GM21576 (cell line): ENCODE measurements around the gene EFCAB5.
"Not testable (repeated sequence)": the region's sequence is repeated elsewhere in the genome, so short reads cannot be mapped to it uniquely, and the experiment has no call there.

Experiments
- ATAC-seq: cut with Tn5 transposase; IDR thresholded peaks from one replicate; pipeline ENCODE4 v1.9.1; 2021; ENCODE audit warnings: mild to moderate bottlenecking, moderate library complexity; ENCODE audit not compliant: unreplicated experiment

The EFCAB5 gene

DNA sequence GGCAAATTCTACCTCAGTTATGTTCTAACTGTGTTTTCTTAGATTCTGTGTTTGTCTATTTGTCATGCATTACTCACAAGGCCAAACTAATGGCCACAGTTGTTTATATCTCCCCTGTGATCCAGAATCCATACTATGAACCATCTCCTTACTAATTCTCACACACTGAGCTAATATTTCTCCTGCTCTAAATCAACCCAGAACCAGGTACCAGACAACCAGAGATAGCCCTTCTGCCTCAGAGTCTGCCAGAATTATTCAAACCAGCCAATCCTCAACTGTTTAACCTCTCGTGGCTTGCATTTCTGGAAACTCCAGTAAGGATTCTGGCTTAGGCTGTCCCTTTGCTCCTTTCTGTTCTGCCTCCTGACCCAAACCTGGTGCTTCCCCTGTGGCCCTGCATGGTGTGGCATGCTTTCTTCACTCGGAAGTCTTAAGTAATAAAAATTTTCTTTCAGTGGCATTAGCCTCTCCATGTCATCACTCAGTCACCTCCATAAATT, 59.4 kb downstream of the EFCAB5 start:
- ATAC-seq = no peak

DNA sequence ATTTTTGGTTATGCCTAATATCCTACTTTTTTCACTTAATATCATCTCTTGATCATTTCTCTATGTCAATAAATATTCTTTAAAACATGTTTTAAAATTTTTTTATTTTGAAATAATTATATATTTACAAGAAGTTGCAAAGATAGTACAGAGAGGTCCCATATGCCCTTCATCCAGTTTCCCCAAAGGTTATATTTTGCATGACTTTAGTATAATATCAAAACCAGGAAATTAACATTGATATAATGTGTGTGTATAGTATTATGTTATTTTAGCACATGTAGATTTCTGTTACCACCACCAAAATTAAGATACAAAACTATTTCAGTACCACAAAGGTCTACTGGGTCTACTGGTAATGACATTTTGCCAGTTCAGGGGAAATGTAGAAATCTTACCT, 60.7 kb downstream of the EFCAB5 start:
- no peak for ATAC-seq

DNA sequence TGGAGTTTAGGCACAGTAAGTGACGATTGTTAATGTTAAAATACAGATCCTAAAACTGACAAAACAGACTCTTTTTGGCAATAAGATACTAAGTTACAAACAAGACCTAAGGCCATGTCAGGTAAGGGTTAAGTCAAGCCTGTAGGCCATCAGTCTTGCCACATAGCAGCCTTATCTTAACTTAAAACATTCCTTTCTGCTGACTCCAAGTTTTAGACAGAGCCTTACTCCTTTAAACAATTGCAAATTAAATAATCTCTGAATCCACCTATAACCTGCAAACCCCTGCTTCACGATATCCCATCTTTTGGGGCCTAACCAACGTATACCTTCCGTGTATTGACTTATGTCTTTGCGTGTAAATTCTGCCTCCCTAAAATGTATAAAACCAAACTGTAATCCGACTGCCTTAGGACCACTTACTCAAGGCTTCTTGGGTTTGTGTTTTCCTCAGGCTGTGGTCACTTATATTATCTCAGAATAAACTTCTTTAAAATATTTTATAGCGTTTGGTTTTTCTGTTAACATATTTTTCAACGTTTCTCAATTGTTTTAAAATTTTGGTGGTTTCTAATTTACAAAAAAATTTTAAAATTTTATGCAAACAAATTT, 64.4 kb downstream of the EFCAB5 start:
- ATAC-seq = no peak

DNA sequence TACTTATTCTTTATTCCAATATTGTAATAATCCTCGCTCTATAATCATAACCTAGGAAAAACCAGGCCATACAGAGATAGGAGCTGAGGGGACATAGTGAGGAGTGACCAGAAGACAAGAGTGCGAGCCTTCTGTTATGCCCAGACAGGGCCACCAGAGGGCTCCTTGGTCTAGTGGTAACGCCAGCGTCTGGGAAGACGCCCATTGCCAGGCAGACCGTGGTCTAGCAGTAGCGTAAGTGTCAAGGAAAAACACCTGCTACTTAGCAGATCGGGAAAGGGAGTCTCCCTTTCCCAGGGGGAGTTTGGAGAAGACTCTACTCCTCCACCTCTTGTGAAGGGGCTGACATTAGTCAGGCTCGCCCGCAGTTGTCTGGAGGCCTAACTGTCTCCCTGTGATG, 70.5 kb downstream of the EFCAB5 start:
- ATAC-seq = not testable (repeated sequence)

DNA sequence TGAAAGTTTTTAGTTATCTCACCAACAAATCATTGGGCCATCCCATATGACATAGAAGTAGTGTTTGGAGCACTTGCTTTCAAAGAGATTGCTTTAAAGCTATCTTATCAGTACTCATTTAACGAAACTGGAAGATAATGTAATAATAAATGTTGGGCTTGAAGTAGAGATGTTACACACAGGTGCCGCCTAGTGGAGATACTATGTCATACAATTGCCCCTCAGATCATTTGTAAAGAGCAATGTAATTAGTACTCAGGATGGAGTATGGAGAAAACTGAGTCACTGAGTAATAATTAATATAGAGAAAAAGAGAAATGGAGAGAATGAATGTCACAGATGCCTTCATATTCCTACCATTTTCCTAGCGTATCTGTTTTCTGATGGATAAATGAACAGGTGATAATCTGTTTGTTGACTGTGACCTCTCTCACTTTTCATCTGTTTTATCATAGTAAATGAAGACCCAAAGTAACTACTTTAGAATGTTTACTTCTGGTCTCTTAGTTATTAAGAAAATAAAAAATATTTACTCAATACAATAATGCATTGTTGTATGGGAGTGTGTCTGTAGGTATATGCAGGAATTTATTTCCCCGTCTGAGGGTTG, 80.4 kb downstream of the EFCAB5 start:
- ATAC-seq = no peak

DNA sequence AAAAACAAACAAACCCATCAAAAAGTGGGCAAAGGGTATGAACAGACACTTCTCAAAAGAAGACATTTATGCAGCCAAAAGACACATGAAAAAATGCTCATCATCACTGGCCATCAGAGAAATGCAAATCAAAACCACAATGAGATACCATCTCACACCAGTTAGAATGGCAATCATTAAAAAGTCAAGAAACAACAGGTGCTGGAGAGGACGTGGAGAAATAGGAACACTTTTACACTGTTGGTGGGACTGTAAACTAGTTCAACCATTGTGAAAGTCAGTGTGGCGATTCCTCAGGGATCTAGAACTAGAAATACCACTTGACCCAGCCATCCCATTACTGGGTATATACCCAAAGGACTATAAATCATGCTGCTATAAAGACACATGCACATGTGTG, 83.9 kb downstream of the EFCAB5 start:
- not testable (repeated sequence) for ATAC-seq

DNA sequence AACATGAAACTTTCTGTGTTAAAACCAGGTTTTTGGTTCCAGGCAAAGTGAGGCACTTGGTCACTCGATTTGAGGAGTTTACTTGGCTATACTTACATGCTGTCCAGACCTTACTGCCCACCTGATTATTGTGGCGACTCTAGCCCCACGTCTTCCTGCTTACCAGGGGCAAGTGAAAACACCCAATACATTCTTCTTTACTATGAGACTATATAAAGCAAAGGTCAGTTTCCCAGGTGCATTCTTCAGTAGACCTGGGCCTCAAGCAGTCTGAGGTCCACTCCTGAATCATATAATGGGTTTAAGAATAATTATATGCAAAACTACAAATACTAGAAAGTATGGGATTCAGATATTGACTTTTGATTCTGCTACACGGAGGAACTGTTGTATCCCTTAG, 86.2 kb downstream of the EFCAB5 start:
- ATAC-seq = no peak

DNA sequence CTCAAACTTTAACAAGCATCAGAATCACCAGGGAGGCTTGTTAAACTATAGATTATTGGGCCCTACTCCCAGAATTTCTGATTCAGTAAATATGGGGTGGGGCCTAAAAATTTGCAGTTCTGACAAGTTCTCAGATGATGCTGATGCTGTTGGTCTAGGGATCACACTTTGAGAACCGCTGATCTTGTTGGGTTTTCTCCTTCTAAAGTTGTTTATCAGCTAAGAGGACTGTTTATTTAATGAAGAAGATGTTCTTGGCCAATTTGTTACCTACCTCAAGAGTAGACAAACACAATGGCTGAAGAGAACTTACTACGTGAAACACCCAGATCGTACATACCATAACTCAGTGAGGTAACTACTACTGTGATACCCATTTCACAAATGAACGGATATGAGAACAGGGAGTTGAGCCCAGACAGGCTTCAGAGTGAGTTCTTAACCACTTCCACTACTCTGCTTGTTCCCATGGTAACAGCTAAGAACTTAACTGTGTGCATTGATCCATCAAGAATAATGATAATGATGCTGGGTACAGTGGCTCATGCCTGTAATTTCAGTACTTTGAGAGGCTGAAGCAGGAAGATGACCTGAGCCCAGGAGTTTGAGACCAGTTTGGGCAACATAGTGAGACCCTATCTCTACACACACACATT, 89.9 kb downstream of the EFCAB5 start:
- ATAC-seq = no peak

DNA sequence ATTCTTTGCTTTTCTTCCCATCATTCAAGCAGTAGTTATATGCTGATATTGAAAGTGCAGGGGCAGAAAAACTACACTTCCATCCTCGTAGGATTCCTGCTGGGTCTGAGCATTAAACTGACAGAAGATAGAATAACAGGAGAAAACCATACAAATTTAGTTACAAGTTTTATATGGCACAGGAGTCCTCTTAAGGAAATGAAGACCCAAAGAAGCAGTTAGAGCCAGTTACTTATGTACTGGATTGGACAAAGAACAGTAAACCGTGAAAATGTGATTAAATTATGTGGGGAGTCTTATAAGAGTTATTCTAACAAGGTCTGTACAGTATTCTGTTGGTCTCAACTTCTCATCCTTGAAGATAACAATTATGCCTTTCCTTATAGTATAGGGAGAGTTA, 93.9 kb downstream of the EFCAB5 start:
- ATAC-seq = no peak

DNA sequence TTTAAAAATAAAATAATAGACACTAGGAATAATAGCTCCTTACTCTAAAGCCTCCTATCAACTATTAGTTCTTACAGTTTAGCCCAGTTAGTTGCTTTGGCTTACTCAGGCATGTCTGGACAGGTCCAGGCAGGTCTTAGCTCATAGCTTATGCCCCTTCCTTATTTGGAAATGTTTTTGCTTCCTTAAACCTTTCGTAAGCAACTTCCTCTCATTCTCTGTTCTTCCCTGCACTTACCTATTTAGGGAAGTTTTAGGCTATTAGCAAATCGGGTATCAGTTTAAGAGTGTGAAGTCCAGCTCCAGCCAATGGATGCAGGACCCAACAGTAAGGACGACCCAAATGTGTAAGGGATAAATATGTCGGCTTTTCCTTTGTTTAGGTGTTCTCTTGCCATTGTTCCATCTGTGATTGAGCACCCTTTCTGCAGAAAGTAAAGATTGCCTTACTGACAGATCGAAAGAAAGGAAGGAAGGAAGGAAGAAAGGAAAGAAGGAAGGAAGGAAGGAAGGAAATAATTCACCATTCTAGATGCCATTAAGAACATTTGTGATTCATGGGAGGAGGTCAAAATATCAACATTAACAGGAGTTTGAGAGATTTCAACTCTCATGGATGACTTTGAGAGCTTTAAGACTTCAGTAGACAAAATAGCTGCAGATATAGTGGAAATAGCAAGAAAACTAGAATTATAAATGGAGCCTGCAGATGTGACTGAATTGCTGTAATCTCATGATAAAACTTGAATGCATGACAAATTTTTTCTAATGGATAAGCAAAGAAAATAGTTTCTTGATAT, 99.5 kb downstream of the EFCAB5 start:
- ATAC-seq = not testable (repeated sequence)

DNA sequence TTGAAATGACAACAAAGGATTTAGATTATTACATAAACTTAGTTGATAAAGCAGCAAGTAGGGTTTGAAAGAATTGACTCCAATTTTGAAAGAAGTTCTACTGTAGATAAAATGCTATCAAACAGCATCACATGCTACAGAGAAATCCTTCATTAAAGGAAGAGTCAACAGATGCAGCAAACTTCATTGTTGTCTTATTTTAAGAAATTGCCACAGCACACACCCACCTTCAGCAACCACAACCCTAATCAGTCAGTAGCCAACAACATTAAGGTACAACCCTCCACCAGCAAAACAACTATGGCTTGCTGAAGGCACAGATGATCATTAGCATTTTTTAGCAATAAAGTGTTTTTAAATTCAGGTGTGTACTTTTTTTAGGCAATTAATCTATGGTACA, 100.1 kb downstream of the EFCAB5 start:
- no peak for ATAC-seq

DNA sequence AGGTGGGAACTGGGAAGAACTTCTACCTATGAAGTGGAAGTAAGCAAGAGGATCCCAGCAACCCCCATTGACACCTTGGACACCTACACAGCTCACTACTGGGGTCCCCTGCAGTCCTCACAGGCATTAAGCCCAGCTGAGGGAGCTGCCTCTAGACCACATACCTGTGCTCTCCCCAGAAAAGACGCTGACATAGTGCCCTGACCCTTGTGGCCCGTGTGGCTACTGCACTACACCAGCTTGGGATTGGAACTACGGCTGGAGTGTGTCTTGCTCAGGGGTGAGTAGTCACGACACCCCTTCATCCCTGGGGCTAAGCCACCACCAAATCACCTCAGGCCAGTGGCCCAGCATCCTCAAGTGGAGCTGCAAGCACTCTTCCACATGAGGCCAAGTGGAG, 120.9 kb downstream of the EFCAB5 start:
- no peak for ATAC-seq

DNA sequence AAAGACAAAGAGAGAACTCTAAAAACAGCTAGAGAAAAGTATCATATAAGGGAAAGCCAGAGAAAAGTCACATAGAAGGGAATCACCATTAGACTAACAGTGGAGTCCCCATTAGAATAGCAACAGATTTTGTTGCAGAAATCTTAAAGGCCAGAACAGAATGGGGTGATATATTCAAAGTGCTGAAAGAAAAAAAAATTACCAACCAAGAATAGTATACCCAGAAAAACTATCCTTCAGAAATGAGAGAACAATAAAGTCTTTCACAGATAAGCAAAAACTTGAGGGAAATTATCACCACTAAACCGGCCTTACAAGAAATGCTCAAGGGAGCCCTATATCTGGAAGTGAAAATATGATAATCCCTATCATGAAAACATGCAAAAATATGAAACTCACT, 123.3 kb downstream of the EFCAB5 start:
- no peak for ATAC-seq

DNA sequence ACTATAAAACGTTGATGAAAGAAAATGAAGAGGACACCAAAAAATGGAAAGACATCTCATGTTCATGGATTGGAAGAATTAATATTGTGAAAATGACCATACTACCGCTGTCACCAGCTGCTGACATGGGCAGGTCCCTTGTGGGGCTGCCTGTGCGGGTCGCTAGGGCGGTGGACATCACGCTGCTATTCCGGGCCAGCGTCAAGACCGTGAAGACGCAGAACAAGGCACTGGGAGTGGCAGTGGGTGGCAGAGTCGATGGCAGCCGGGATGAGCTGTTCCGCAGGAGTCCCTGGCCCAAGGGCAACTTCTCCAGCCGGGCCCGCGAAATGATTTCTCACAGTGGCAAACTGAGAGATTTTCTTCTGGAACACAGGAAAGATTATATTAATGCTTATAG, 127.0 kb downstream of the EFCAB5 start:
- ATAC-seq = no peak

DNA sequence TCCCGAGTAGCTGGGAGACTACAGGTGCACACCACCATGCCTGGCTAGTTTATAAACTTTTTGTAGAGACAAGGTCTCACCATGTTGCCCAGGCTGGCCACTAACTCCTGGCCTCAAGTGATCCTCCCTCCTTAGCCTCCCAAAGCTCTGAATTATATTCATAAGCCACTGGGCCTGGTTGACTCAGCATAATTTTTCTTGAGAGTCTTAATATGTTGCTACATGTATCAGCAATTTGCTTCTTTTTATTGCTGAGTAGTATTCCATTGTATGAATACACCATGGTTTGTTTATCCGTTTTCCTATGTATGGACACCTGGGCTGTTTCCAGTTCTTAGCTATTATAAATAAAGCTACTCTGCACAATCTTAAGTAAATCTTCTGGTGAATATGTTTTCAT, 132.8 kb downstream of the EFCAB5 start:
- ATAC-seq = no peak

DNA sequence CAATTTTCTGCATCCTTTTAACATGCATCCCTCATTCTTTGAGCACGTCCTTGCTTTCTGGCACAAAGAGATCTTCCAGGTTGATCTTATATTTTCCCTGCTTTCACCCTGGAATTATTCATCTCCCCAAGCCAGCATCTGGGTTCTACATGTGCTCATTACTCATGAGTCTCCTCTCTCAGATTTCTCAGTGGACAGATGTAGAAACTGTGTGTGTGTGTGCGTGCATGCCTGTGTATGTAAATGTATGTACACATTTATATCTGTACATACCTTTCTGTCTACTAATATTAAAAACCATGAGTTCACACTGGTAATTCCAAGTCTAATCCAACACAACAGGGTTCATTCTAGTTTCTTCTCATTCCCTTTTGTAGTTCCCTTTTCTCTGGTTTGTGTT, 133.3 kb downstream of the EFCAB5 start:
- no peak for ATAC-seq

DNA sequence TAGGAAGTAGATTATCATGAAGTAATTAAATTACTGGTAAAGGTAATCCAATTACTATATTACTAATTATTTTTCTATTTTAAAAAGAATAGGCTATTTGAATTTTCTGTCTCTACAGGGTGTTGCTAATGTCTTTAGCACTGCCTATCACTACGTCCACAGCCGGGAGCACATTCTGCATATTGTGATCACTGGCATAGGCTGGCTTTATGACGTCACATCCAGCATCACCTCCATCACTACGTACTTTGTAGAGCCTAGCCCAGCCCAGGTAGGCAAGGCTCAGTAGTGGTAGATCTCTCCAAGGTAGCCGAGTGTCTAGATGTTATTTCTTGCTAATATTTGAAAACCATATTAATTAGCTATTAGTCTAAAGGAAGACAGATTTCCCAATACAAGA, 141.3 kb downstream of the EFCAB5 start:
- ATAC-seq = no peak

DNA sequence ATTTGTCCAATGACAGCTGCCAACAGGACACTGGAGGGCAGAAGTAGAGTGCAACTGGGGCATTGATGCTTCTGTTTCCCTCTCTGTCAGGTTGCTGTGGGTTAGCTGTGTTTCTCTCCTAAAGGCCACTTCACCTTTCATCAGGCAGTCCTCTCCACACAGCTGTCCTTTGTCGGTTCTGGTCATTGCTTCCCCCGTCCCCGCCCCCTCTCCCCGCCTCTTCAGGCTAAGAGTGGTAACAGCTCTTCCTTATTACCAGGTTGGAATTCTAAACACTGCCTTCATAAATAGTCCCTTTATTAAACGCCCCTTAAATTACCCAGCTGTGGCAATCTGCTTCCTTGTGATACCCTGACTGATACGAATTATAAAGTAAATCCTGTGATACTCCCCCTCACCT, 143.4 kb downstream of the EFCAB5 start:
- ATAC-seq = no peak

DNA sequence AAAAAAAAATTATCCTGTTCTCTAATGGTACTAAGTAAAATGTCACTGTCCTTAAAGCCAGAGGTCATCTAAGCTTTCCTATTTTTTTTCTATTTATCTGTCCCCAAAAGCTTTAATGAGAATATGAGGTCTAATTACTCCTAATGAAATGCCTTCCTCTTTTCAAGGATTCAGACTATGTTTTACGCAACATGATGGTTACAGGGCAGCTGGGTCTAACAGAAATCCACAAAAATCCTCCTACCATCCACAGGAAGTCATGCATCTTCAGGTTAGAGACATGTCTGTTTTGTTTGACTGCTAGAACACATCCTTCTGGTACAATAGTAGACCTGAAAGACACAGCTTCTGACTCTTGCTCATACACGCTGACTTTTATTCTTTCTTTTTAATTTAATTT, 145.5 kb downstream of the EFCAB5 start:
- ATAC-seq = no peak

DNA sequence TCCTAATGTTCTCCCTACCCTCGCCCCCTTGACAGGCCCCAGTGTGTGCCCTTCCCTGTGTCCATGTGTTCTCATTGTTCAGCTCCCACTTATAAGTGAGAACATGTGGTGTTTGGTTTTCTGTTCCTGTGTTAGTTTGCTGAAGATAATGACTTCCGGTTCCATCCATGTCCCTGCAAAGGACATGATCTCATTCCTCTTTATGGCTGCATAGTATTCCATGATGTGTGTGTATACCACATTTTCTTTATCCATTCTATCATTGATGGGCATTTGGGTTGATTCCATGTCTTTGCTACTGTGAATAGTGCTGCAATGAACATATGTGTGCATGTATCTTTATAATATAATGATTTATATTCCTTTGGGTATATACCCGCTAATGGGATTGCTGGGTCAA, 146.0 kb downstream of the EFCAB5 start:
- not testable (repeated sequence) for ATAC-seq

DNA sequence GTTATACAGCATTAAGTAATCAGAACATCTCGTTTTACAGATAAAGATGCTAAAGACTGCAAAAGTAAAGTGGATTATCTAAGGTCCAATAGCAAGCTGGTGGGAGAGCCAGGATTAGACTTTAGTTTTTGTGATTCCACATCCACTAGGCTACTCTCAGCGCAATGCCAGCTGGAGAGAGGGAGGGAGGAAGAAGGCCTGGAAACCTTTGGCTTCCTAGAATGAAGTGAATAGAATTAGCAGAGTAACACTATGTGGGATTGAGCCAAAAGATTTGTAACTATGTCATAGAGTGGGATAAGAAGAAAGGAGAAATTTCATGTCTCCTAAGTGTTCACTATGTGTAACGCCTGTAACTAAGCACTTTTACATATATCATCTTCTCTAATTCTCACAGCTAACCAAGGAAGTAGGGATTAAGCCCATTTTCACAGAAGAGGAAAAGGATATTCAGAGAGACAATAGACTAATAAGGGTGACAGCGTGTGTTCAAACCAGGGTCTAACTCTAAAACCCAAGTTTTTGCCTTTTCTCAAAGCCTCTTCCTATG, 149.8 kb downstream of the EFCAB5 start:
- ATAC-seq = no peak
